ENCODE results near the gene SYNPO2. TPM values are rescaled to one million over a fixed set of nuclear protein-coding genes. Genes with fewer than 3 reads are reported as not detected.
"Not testable (repeated sequence)": the region's sequence is repeated elsewhere in the genome, so short reads cannot be mapped to it uniquely, and the experiment has no call there.

SYNPO2 gene
- total RNA-seq, 2 donors from 2014 or later, result 9.5 to 266 TPM

- Histone ChIP-seq H3K27me3 (no peaks in the 10 kb centered on the region), H3K27ac (no peak overlapping the region), H3K9me3 (no peaks in the 10 kb centered on the region), H3K9ac (ENCODE audit: low read depth in 2 of 2, low read length in 2 of 2) (no peak overlapping the region), H3K4me1 (peaks cover 6% of the 10 kb centered on the region), H3K36me3 (no peaks in the 10 kb centered on the region), H3K4me3 (no peak overlapping the region)
- intact Hi-C loops (cut with DNase I), result no loop called here
- DNase-seq, result no peak
- TF ChIP-seq CTCF (IDR thresholded peaks at IDR 0.05), result no peak
Measured at GRCh38 chr4:119053245-119053644, 164.6 kb downstream of the SYNPO2 start.

- Histone ChIP-seq H3K9ac (ENCODE audit: low read depth in 2 of 2, low read length in 2 of 2) (no peak overlapping the region), H3K4me3 (no peak overlapping the region), H3K36me3 (no peaks in the 10 kb centered on the region), H3K4me1 (peaks cover 6% of the 10 kb centered on the region), H3K27me3 (no peaks in the 10 kb centered on the region), H3K27ac (no peak overlapping the region), H3K9me3 (no peaks in the 10 kb centered on the region)
- DNase-seq, result no peak
- intact Hi-C loops (cut with DNase I), result no loop called here
- no peak for TF ChIP-seq CTCF (IDR thresholded peaks at IDR 0.05)
Measured at GRCh38 chr4:119053997-119054396, 165.3 kb downstream of the SYNPO2 start.

- Histone ChIP-seq H3K4me3 (no peak overlapping the region), H3K9ac (ENCODE audit: low read depth in 2 of 2, low read length in 2 of 2) (no peak overlapping the region), H3K27ac (no peak overlapping the region), H3K36me3 (no peaks in the 10 kb centered on the region), H3K9me3 (no peaks in the 10 kb centered on the region), H3K4me1 (no peaks in the 10 kb centered on the region), H3K27me3 (no peaks in the 10 kb centered on the region)
- no peak for TF ChIP-seq CTCF (IDR thresholded peaks at IDR 0.05)
- no peak for DNase-seq
- intact Hi-C loops (cut with DNase I), result no loop called here
Measured at GRCh38 chr4:119057417-119057816, 168.8 kb downstream of the SYNPO2 start.

GRCh38 chr4:119059221-119059620 is 170.6 kb downstream of the SYNPO2 start:
- DNase-seq, result no peak
- Histone ChIP-seq H3K4me3 (no peak overlapping the region), H3K9me3 (no peaks in the 10 kb centered on the region), H3K27ac (no peak overlapping the region), H3K4me1 (no peaks in the 10 kb centered on the region), H3K36me3 (no peaks in the 10 kb centered on the region), H3K9ac (ENCODE audit: low read depth in 2 of 2, low read length in 2 of 2) (no peak overlapping the region), H3K27me3 (no peaks in the 10 kb centered on the region)
- intact Hi-C loops (cut with DNase I), result no loop called here
- no peak for TF ChIP-seq CTCF (IDR thresholded peaks at IDR 0.05)

GRCh38 chr4:119067125-119067524 is 178.5 kb downstream of the SYNPO2 start:
- DNase-seq; H3K9ac ChIP-seq (ENCODE audit: low read depth in 2 of 2, low read length in 2 of 2); H3K4me3 ChIP-seq; H3K27me3 ChIP-seq; H3K27ac ChIP-seq; H3K36me3 ChIP-seq; intact Hi-C loops (cut with DNase I); H3K9me3 ChIP-seq; H3K4me1 ChIP-seq: not testable (repeated sequence)

- H3K27me3 ChIP-seq; H3K9ac ChIP-seq (ENCODE audit: low read depth in 2 of 2, low read length in 2 of 2); H3K4me1 ChIP-seq; DNase-seq; H3K36me3 ChIP-seq; intact Hi-C loops (cut with DNase I); H3K9me3 ChIP-seq; H3K4me3 ChIP-seq: not testable (repeated sequence)
- H3K27ac ChIP-seq, result peak overlapping the region; percentile 56
Measured at GRCh38 chr4:119067670-119068360, 179.2 kb downstream of the SYNPO2 start.

Data from colonic mucosa (tissue), 4 donors.